ENCODE results near the gene COPS9.

The COPS9 gene

GRCh38 chr2:240132651-240132980 is 3.5 kb downstream of the COPS9 start:
- no peak for DNase-seq

- no peak for DNase-seq
Observed at GRCh38 chr2:240131941-240132650, 4.0 kb downstream of the COPS9 start.

GRCh38 chr2:240131296-240131695 is 4.8 kb downstream of the COPS9 start:
- no peak for DNase-seq

GRCh38 chr2:240130393-240131195 is 5.5 kb downstream of the COPS9 start:
- DNase-seq, result no peak

- no peak for DNase-seq
Observed at GRCh38 chr2:240129731-240130392, 6.2 kb downstream of the COPS9 start.

- no peak for DNase-seq
Observed at GRCh38 chr2:240129311-240129710, 6.8 kb downstream of the COPS9 start.

- DNase-seq, result no peak
Observed at GRCh38 chr2:240128608-240129145, 7.4 kb downstream of the COPS9 start.

- DNase-seq, result no peak
Observed at GRCh38 chr2:240127911-240128607, 8.0 kb downstream of the COPS9 start.

- no peak for DNase-seq
Observed at GRCh38 chr2:240127191-240127750, 8.8 kb downstream of the COPS9 start.

- no peak for DNase-seq
Observed at GRCh38 chr2:240126731-240127130, 9.4 kb downstream of the COPS9 start.

GRCh38 chr2:240125742-240126141 is 10.4 kb downstream of the COPS9 start:
- DNase-seq, result no peak

- no peak for DNase-seq
Observed at GRCh38 chr2:240124651-240125030, 11.5 kb downstream of the COPS9 start.

GRCh38 chr2:240123821-240124650 is 12.1 kb downstream of the COPS9 start:
- no peak for DNase-seq

- no peak for DNase-seq
Observed at GRCh38 chr2:240121675-240122074, 14.4 kb downstream of the COPS9 start.

GRCh38 chr2:240121190-240121589 is 14.9 kb downstream of the COPS9 start:
- no peak for DNase-seq

- no peak for DNase-seq
Observed at GRCh38 chr2:240114233-240114632, 21.9 kb downstream of the COPS9 start.

GRCh38 chr2:240112914-240113690 is 23.0 kb downstream of the COPS9 start:
- DNase-seq, result no peak

- no peak for DNase-seq
Observed at GRCh38 chr2:240111253-240111652, 24.9 kb downstream of the COPS9 start.

- DNase-seq, result no peak
Observed at GRCh38 chr2:240109386-240109785, 26.7 kb downstream of the COPS9 start.

- no peak for DNase-seq
Observed at GRCh38 chr2:240107477-240107796, 28.7 kb downstream of the COPS9 start.

Data from GDM1 (cell line).